ENCODE results near the gene VWC2. TPM values are rescaled to one million over a fixed set of nuclear protein-coding genes. Genes with fewer than 3 reads are reported as not detected.

Gene VWC2
- total and polyA plus RNA-seq, 2 of the 4 experiments (the other 2 are of a cell fraction): not detected

GRCh38 chr7:49789736-49790135, 16.3 kb downstream of the VWC2 start:
- no peak for ATAC-seq (ENCODE audit: low read depth)
- CTCF ChIA-PET: no interaction called here

More at GRCh38 chr7:49789736-49790135, 16.3 kb downstream of the VWC2 start:
- dilution Hi-C loops (cut with HindIII; ENCODE audit: low sequenced_read_pairs, unreplicated experiment): no loop called here
- Histone ChIP-seq H3K56ac (ENCODE audit: extremely low read depth, insufficient read depth, low read length) (no peak overlapping the region), H3K18ac (ENCODE audit: low read depth, low read length) (no peak overlapping the region), H3K79me1 (ENCODE audit: low read depth in 1 of 2, low read length in 2 of 2) (no peaks in the 10 kb centered on the region), H2AK5ac (ENCODE audit: low read depth, low read length) (no peak overlapping the region), H4K20me1 (ENCODE audit: insufficient read depth, low read length) (no peaks in the 10 kb centered on the region), H3K27ac (ENCODE audit: insufficient read depth, low read length) (no peak overlapping the region), H4K91ac (ENCODE audit: insufficient read depth, low read depth, low read length) (no peak overlapping the region), H3K9ac (ENCODE audit: low read depth, low read length) (no peak overlapping the region), H2AFZ (replicated peaks; ENCODE audit: low read length, poor library complexity) (no peak overlapping the region), H3K4me3 (ENCODE audit: insufficient read depth, low read depth, low read length) (no peak overlapping the region), H3K23ac (ENCODE audit: low read depth, low read length) (no peak overlapping the region), H3K9me3 (ENCODE audit: control insufficient read depth, insufficient read depth, low read length) (peaks cover 25% of the 10 kb centered on the region), H3K4ac (ENCODE audit: low read depth, low read length) (no peak overlapping the region), H4K5ac (ENCODE audit: low read depth, low read length) (no peak overlapping the region), H3K27me3 (ENCODE audit: control insufficient read depth, insufficient read depth, low read length) (no peaks in the 10 kb centered on the region), H2BK5ac (ENCODE audit: low read depth, low read length, poor library complexity, severe bottlenecking) (no peak overlapping the region), H3K4me2 (ENCODE audit: low read depth, low read length) (no peak overlapping the region), H3K4me1 (ENCODE audit: control insufficient read depth, insufficient read depth, low read length) (no peaks in the 10 kb centered on the region), H3K36me3 (ENCODE audit: control insufficient read depth, insufficient read depth, low read length) (no peaks in the 10 kb centered on the region), H2BK15ac (ENCODE audit: low read depth, low read length) (no peak overlapping the region), H2BK20ac (ENCODE audit: low read depth, low read length) (no peak overlapping the region), H2BK120ac (ENCODE audit: low read depth, low read length) (no peak overlapping the region), H3K9me1 (ENCODE audit: insufficient read depth, low read length) (no peaks in the 10 kb centered on the region), H3K14ac (replicated peaks; ENCODE audit: low read depth, low read length) (no peak overlapping the region), H2AK9ac (replicated peaks; ENCODE audit: low read depth, low read length, poor library complexity) (no peak overlapping the region), H4K8ac (ENCODE audit: low read depth in 2 of 2, low read length in 2 of 2) (no peak overlapping the region)
- in situ Hi-C loops (cut with MboI; ENCODE audit: low sequenced_read_pairs): no loop called here
- 40% methylated on average over 2 of the region's 8 CpGs; no CpG with 5 or more reads in 1 of the 2 experiments for WGBS, 2 experiments (ENCODE audit: extremely low coverage in 2 of 2, insufficient read length in 1 of 2)
- POLR2A ChIA-PET (ENCODE audit: unreplicated experiment): no interaction called here
- no peak for DNase-seq
- intact Hi-C loops (cut with micrococcal nuclease): no loop called here
- no TSS peak for BruUV-seq (replicated peaks)
- TF ChIP-seq MAFK (IDR thresholded peaks at IDR 0.05; ENCODE audit: low read depth, low read length) (no peak), RAD21 (IDR thresholded peaks at IDR 0.05; ENCODE audit: low read length) (no peak), CHD1 (IDR thresholded peaks at IDR 0.05; ENCODE audit: low read depth, low read length) (no peak), ELK1 (IDR thresholded peaks at IDR 0.05; ENCODE audit: borderline replicate concordance, low read depth, low read length) (no peak), SMC3 (IDR thresholded peaks at IDR 0.05; ENCODE audit: low read depth, low read length) (no peak), CTCF (conservative IDR thresholded peaks at IDR 0.05; ENCODE audit: low read depth, low read length) (no peak), MAZ (IDR thresholded peaks at IDR 0.05; ENCODE audit: borderline replicate concordance, low read depth, low read length) (no peak), NFE2L2 (IDR thresholded peaks at IDR 0.05; ENCODE audit: low read depth, low read length) (no peak), CEBPB (IDR thresholded peaks at IDR 0.05; ENCODE audit: low read depth, low read length) (no peak), BHLHE40 (IDR thresholded peaks at IDR 0.05; ENCODE audit: low read depth, low read length) (no peak), FOS (IDR thresholded peaks at IDR 0.05; ENCODE audit: low read depth, low read length) (no peak), RCOR1 (IDR thresholded peaks at IDR 0.05; ENCODE audit: insufficient replicate concordance, low read length) (no peak), USF2 (IDR thresholded peaks at IDR 0.05; ENCODE audit: low read depth, low read length) (no peak)

All from IMR-90 (cell line).